Heart left ventricle (tissue), 16 donors: ENCODE data around the gene ACSF2. TPM values are rescaled to one million over a fixed set of nuclear protein-coding genes. Genes with fewer than 3 reads are reported as not detected.

ENCODE experiments used
- ATAC-seq, 4 donors: fragments of 200-7000 bp; cut with Tn5 transposase; one replicate each; pipeline ENCODE4 v1.9.1; 2020 to 2022; ENCODE audit warnings: moderate library complexity in 4 of 4, mild to moderate bottlenecking in 3 of 4, moderate number of reproducible peaks in 1 of 4
- DNase-seq, 5 donors: peaks; one replicate each; pipeline ENCODE4 v3.0.0-alpha.2; 2020
- H3K27ac ChIP-seq, 12 donors: fragments of 200-600 bp; sonication (generic) in 4 of 12; one replicate each; pipeline versions ENCODE4 v1.5.0 to v1.8.0; 2016 to 2022; ENCODE audit warnings: mild to moderate bottlenecking in 2 of 12
- H3K27me3 ChIP-seq, 9 donors: fragments of 200-600 bp; sonication (generic) in 2 of 9; one replicate each; pipeline versions ENCODE4 v1.5.1 to v1.8.0; 2016 to 2022; ENCODE audit warnings: mild to moderate bottlenecking in 3 of 9
- H3K36me3 ChIP-seq, 9 donors: fragments of 200-600 bp; sonication (generic) in 2 of 9; one replicate each; pipeline versions ENCODE4 v1.5.0 to v1.8.0; 2018 to 2022; ENCODE audit warnings: mild to moderate bottlenecking in 2 of 9
- H3K4me1 ChIP-seq, 12 donors: fragments of 200-600 bp; sonication (generic) in 4 of 12; one replicate each; pipeline versions ENCODE4 v1.5.0 to v1.8.0; 2016 to 2022; ENCODE audit warnings: mild to moderate bottlenecking in 3 of 12
- H3K4me3 ChIP-seq, 12 donors: fragments of 200-600 bp; sonication (generic) in 4 of 12; one replicate each; pipeline versions ENCODE4 v1.5.0 to v1.8.0; 2017 to 2022; ENCODE audit warnings: mild to moderate bottlenecking in 9 of 12, moderate library complexity in 4 of 12
- H3K9me3 ChIP-seq, 12 donors: fragments of 200-600 bp; sonication (generic) in 4 of 12; one replicate each; pipeline versions ENCODE4 v1.5.0 to v1.8.0; 2016 to 2022; ENCODE audit warnings: mild to moderate bottlenecking in 1 of 12
- POLR2A ChIP-seq, 2 donors: fragments of 450-650 bp; IDR thresholded peaks; one replicate each; pipeline ENCODE4 v1.6.1; 2017; ENCODE audit warnings: antibody characterized with exemption in 2 of 2, mild to moderate bottlenecking in 2 of 2, moderate library complexity in 2 of 2
- WGBS, 4 donors: extraction: QIAGEN DNeasy Blood & Tissue Kit in 2 of 4; methylation state at CpG; one replicate each; pipeline versions ENCODE4 v1.1.5 to v1.1.7; 2013 to 2018; 5-methylcytosine and 5-hydroxymethylcytosine counted together
- intact Hi-C, 10 donors: fragments of 100-400 bp; cut with DNase I; formaldehyde crosslinking; loops; one replicate each; pipeline versions ENCODE4 v1.11.1 to v1.14.2; 2022
- polyA plus RNA-seq, 2 donors: library from polyadenylated mRNA; stranded (reverse); fragments of 200-250 nt; gene quantifications; one replicate each; pipeline ENCODE4 v1.2.3, GENCODE V29; 2013
- total RNA-seq, 9 donors: library from RNA; depleted of rRNA in 2 of 9; stranded (reverse); fragments of >200 nt in 2 of 9; fragmentation: NEBNext Ultra II Directional in 3 of 9; extraction: Animal tissue kit (Norgen Biotek cat#: 25700) in 3 of 9; gene quantifications; one replicate each; pipeline versions ENCODE4 v1.1.0 to v1.2.4, GENCODE V29; 2016 to 2023
- TF ChIP-seq, protein P1 (sequence below), 12 donors: fragments of 200-600 bp; sonication (generic) in 4 of 12; IDR thresholded peaks; one replicate each; pipeline versions ENCODE4 v1.5.0 to v1.8.0; 2018 to 2022; ENCODE audit warnings: antibody characterized with exemption in 12 of 12, mild to moderate bottlenecking in 5 of 12
- donor health status: ischemic (EF 13 %, LVEDD 7.1; RV severe dilation, severe dysfunction).
- donor health status: healthy with polysubstance abuse.
- donor health status: DM: no; HTN: yes; CAD: no.
- donor health status: DM: no; HTN: no; CAD: no.
- donor health status: ischemic (EF 25% LVEDD 6.9; RV normal size, moderate dysfunction).
- donor health status: ischemic (EF 25% LVEDD 5.7; RV mildly dilated, moderate dysfunction).
- donor health status: healthy.
- donor health status: DM: yes; HTN: yes; CAD: no.
- donor health status: ischemic (EF 35%, LVEDD 5.7; RV mildly dilated, moderate dysfunction).
- donor health status: nonischemic (EF 11% LVEDD 7.7; RV severe dilation, severe dysfunction).
- donor health status: DM: yes; HTN: yes; CAD: no.
- donor health status: PGD.
- donor health status: ischemic (EF 29% LVEDD 5.4; RV normal size, mild dysfunction).
- donor health status: nonischemic (EF 23%, LVEDD 6.1; RV moderate dilation, normal function).

The ACSF2 gene
- total and polyA plus RNA-seq, 11 donors: 6.5 to 31.6 (median 17.4) TPM

DNA sequence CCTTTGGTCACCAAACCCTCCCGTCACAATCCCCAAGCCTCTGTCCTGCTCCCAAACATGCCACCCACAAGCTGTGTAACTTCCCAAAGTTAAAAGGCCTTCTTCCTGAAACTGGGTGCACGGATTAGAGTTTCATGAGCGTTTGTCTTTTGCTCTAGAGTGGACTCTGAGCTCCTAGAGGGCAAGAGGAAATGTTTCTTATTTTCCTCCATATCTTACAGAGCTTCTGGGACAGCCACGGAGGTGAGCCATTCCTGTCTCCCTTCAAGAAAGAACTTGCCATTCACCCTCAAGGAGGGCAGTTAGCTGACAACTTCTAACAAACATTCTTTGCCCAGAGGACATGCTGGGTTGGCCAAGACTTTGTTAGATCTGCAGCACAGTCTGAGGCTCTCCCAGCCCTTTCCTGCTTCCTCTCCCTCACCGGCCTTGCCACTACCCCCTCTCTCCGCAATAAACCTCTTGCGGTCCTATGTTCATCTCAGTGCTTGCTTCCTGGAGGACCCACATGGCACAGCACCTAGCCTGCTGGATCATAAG lies 79.6 kb downstream of the ACSF2 start:
- Histone ChIP-seq H3K9me3 (no peaks in the 10 kb centered on the region), H3K27me3 (no peaks in the 10 kb centered on the region), H3K36me3 (no peaks in the 10 kb centered on the region), H3K27ac (no peak overlapping the region), H3K4me3 (no peak overlapping the region), H3K4me1 (peaks cover 0 to 20% (median 10%) of the 10 kb centered on the region in 12 donors)
- ATAC-seq (no peak), DNase-seq (no peak)
- TF ChIP-seq, protein P1, sequence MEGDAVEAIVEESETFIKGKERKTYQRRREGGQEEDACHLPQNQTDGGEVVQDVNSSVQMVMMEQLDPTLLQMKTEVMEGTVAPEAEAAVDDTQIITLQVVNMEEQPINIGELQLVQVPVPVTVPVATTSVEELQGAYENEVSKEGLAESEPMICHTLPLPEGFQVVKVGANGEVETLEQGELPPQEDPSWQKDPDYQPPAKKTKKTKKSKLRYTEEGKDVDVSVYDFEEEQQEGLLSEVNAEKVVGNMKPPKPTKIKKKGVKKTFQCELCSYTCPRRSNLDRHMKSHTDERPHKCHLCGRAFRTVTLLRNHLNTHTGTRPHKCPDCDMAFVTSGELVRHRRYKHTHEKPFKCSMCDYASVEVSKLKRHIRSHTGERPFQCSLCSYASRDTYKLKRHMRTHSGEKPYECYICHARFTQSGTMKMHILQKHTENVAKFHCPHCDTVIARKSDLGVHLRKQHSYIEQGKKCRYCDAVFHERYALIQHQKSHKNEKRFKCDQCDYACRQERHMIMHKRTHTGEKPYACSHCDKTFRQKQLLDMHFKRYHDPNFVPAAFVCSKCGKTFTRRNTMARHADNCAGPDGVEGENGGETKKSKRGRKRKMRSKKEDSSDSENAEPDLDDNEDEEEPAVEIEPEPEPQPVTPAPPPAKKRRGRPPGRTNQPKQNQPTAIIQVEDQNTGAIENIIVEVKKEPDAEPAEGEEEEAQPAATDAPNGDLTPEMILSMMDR (IDR thresholded peaks at IDR 0.05): no peak
- no peak for TF ChIP-seq POLR2A (IDR thresholded peaks at IDR 0.05)
- WGBS, 4 donors: 65 to 85% (median 75%) methylated on average over 7 of the region's 7 CpGs
- intact Hi-C loops: no loop called here

GRCh38 chr17:50506298-50506697 lies 80.3 kb downstream of the ACSF2 start:
- DNase-seq: no peak
- WGBS, 4 donors: 77 to 88% (median 82%) methylated on average over 7 of the region's 7 CpGs
- no peak for ATAC-seq
- no peaks in the 10 kb centered on the region for H3K36me3 ChIP-seq
- TF ChIP-seq, protein P1 (IDR thresholded peaks at IDR 0.05): no peak
- no peak for TF ChIP-seq POLR2A (IDR thresholded peaks at IDR 0.05)
- no peak overlapping the region for H3K4me3 ChIP-seq
- no peaks in the 10 kb centered on the region for H3K9me3 ChIP-seq
- intact Hi-C loops: no loop called here
- H3K27ac ChIP-seq: no peak overlapping the region
- H3K4me1 ChIP-seq: peaks cover 0 to 26% (median 10%) of the 10 kb centered on the region in 12 donors
- no peaks in the 10 kb centered on the region for H3K27me3 ChIP-seq

- DNase-seq: peak; percentile 86 to 91 (median 88)
- no peaks in the 10 kb centered on the region for H3K27me3 ChIP-seq
- TF ChIP-seq, protein P1 (IDR thresholded peaks at IDR 0.05): peak in 9 of 12 donors; percentile 7 to 35 (median 22)
- TF ChIP-seq POLR2A (IDR thresholded peaks at IDR 0.05): no peak
- WGBS, 4 donors: 8 to 14% (median 11%) methylated on average over 26 to 66 of the region's 66 CpGs
- peaks cover 0 to 29% (median 10%) of the 10 kb centered on the region in 12 donors for H3K4me1 ChIP-seq
- intact Hi-C loops: no loop called here
- peak within 1 kb of the TSS; percentile 51 to 81 (median 64) for H3K4me3 ChIP-seq
- ATAC-seq: peak; percentile 57 to 87 (median 86)
- H3K36me3 ChIP-seq: no peaks in the 10 kb centered on the region
- no peaks in the 10 kb centered on the region for H3K9me3 ChIP-seq
- H3K27ac ChIP-seq: peak within 1 kb of the TSS in 11 of 12 donors; percentile 62 to 88 (median 76)
These were observed 82.0 kb downstream of the ACSF2 start, which contains the start of gene MYCBPAP for GRCh38 chr17:50507871-50508572. Gene MYCBPAP, plus strand, starts transcription at chr17:50508439. Its CDS starts 236 bp downstream, at chr17:50508675.
